Measurements from ENCODE around the gene GLIPR2. TPM values are rescaled to one million over a fixed set of nuclear protein-coding genes. Genes with fewer than 3 reads are reported as not detected.

Gene GLIPR2
- total and polyA plus RNA-seq, 2 of the 13 experiments (the other 11 are each of a cell fraction or from before 2014, with no cell fraction given): 0.08 to 0.42 TPM

DNA sequence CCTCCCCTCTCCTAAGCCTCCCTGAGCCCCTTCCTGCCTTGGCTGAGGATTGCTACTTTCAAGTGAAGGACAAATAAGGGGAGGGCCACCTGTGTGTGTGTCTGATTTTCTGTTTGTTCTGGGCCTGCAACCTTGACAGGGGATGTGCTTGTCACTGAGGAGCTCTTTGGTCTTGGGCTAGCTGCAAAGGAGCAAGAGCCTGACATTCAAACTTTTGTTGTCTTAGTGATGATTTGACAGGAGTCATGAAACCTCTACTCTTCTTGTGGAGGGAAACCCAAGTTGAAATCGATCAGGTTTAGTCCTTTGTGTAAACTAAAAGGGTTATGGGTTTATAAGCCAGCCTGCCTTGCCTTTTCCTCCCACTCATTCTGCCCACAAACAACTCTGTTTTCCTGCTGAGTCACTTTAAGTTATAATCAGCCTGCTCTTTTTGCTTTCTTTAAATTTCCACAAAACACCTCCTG lies 71.0 kb downstream of the GLIPR2 start (continued):
- TF ChIP-seq, protein P1, sequence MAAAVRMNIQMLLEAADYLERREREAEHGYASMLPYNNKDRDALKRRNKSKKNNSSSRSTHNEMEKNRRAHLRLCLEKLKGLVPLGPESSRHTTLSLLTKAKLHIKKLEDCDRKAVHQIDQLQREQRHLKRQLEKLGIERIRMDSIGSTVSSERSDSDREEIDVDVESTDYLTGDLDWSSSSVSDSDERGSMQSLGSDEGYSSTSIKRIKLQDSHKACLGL (CRISPR knock-in tag; IDR thresholded peaks at IDR 0.05): no peak
- TF ChIP-seq ZNF44 (CRISPR knock-in tag; IDR thresholded peaks at IDR 0.05) (no peak), CBFB (CRISPR knock-in tag; IDR thresholded peaks at IDR 0.05) (no peak), SIX4 (CRISPR knock-in tag; IDR thresholded peaks at IDR 0.05) (no peak), MBNL3 (CRISPR knock-in tag; conservative IDR thresholded peaks at IDR 0.05) (no peak), ZBTB42 (CRISPR knock-in tag; IDR thresholded peaks at IDR 0.05) (no peak), ZNF558 (CRISPR knock-in tag; IDR thresholded peaks at IDR 0.05; ENCODE audit: borderline replicate concordance) (no peak), RFX5 (IDR thresholded peaks at IDR 0.05; ENCODE audit: low read depth, low read length) (no peak), EHMT2 (IDR thresholded peaks at IDR 0.05; ENCODE audit: borderline replicate concordance, low read depth, low read length) (no peak), CAMTA2 (CRISPR knock-in tag; IDR thresholded peaks at IDR 0.05; ENCODE audit: borderline replicate concordance) (no peak)
- TF ChIP-seq, protein P2, sequence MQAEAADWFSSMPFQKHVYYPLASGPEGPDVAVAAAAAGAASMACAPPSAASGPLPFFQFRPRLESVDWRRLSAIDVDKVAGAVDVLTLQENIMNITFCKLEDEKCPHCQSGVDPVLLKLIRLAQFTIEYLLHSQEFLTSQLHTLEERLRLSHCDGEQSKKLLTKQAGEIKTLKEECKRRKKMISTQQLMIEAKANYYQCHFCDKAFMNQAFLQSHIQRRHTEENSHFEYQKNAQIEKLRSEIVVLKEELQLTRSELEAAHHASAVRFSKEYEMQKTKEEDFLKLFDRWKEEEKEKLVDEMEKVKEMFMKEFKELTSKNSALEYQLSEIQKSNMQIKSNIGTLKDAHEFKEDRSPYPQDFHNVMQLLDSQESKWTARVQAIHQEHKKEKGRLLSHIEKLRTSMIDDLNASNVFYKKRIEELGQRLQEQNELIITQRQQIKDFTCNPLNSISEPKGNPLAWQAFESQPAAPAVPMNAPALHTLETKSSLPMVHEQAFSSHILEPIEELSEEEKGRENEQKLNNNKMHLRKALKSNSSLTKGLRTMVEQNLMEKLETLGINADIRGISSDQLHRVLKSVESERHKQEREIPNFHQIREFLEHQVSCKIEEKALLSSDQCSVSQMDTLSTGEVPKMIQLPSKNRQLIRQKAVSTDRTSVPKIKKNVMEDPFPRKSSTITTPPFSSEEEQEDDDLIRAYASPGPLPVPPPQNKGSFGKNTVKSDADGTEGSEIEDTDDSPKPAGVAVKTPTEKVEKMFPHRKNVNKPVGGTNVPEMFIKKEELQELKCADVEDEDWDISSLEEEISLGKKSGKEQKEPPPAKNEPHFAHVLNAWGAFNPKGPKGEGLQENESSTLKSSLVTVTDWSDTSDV (CRISPR knock-in tag; IDR thresholded peaks at IDR 0.05): no peak
- TF ChIP-seq, protein P3, sequence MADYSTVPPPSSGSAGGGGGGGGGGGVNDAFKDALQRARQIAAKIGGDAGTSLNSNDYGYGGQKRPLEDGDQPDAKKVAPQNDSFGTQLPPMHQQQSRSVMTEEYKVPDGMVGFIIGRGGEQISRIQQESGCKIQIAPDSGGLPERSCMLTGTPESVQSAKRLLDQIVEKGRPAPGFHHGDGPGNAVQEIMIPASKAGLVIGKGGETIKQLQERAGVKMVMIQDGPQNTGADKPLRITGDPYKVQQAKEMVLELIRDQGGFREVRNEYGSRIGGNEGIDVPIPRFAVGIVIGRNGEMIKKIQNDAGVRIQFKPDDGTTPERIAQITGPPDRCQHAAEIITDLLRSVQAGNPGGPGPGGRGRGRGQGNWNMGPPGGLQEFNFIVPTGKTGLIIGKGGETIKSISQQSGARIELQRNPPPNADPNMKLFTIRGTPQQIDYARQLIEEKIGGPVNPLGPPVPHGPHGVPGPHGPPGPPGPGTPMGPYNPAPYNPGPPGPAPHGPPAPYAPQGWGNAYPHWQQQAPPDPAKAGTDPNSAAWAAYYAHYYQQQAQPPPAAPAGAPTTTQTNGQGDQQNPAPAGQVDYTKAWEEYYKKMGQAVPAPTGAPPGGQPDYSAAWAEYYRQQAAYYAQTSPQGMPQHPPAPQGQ (CRISPR knock-in tag; IDR thresholded peaks at IDR 0.05; ENCODE audit: borderline replicate concordance): no peak
- TF ChIP-seq, protein P4, sequence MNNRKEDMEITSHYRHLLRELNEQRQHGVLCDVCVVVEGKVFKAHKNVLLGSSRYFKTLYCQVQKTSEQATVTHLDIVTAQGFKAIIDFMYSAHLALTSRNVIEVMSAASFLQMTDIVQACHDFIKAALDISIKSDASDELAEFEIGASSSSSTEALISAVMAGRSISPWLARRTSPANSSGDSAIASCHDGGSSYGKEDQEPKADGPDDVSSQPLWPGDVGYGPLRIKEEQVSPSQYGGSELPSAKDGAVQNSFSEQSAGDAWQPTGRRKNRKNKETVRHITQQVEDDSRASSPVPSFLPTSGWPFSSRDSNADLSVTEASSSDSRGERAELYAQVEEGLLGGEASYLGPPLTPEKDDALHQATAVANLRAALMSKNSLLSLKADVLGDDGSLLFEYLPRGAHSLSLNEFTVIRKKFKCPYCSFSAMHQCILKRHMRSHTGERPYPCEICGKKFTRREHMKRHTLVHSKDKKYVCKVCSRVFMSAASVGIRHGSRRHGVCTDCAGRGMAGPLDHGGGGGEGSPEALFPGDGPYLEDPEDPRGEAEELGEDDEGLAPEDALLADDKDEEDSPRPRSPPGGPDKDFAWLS (CRISPR knock-in tag; IDR thresholded peaks at IDR 0.05; ENCODE audit: borderline replicate concordance): no peak
- TF ChIP-seq, protein P5, sequence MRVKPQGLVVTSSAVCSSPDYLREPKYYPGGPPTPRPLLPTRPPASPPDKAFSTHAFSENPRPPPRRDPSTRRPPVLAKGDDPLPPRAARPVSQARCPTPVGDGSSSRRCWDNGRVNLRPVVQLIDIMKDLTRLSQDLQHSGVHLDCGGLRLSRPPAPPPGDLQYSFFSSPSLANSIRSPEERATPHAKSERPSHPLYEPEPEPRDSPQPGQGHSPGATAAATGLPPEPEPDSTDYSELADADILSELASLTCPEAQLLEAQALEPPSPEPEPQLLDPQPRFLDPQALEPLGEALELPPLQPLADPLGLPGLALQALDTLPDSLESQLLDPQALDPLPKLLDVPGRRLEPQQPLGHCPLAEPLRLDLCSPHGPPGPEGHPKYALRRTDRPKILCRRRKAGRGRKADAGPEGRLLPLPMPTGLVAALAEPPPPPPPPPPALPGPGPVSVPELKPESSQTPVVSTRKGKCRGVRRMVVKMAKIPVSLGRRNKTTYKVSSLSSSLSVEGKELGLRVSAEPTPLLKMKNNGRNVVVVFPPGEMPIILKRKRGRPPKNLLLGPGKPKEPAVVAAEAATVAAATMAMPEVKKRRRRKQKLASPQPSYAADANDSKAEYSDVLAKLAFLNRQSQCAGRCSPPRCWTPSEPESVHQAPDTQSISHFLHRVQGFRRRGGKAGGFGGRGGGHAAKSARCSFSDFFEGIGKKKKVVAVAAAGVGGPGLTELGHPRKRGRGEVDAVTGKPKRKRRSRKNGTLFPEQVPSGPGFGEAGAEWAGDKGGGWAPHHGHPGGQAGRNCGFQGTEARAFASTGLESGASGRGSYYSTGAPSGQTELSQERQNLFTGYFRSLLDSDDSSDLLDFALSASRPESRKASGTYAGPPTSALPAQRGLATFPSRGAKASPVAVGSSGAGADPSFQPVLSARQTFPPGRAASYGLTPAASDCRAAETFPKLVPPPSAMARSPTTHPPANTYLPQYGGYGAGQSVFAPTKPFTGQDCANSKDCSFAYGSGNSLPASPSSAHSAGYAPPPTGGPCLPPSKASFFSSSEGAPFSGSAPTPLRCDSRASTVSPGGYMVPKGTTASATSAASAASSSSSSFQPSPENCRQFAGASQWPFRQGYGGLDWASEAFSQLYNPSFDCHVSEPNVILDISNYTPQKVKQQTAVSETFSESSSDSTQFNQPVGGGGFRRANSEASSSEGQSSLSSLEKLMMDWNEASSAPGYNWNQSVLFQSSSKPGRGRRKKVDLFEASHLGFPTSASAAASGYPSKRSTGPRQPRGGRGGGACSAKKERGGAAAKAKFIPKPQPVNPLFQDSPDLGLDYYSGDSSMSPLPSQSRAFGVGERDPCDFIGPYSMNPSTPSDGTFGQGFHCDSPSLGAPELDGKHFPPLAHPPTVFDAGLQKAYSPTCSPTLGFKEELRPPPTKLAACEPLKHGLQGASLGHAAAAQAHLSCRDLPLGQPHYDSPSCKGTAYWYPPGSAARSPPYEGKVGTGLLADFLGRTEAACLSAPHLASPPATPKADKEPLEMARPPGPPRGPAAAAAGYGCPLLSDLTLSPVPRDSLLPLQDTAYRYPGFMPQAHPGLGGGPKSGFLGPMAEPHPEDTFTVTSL (CRISPR knock-in tag; IDR thresholded peaks at IDR 0.05; ENCODE audit: borderline replicate concordance): peak; percentile 45; the same call in 1 of the 2 replicates
- TF ChIP-seq, protein P6, sequence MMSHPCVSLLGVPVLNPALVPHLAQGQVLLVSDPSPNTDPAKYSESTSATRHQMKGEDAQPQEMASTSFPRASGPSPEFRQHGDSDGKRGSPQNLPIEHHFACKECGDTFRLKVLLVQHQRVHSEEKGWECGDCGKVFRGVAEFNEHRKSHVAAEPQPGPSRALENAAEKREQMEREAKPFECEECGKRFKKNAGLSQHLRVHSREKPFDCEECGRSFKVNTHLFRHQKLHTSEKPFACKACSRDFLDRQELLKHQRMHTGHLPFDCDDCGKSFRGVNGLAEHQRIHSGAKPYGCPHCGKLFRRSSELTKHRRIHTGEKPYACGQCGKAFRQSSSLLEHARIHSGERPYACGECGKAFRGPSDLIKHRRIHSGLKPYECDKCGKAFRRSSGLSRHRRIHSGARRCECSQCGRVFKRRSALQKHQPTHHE (CRISPR knock-in tag; IDR thresholded peaks at IDR 0.05; ENCODE audit: borderline replicate concordance): no peak
